Fibroblast of villous mesenchyme (primary cell): ENCODE results near the gene PPP1R26. TPM values are rescaled to one million over a fixed set of nuclear protein-coding genes. Genes with fewer than 3 reads are reported as not detected.
A peak's percentile ranks its signal among the peaks of the same experiment; 100 is the strongest.
"Not testable (repeated sequence)": the region's sequence is repeated elsewhere in the genome, so short reads cannot be mapped to it uniquely, and the experiment has no call there.

ENCODE experiments used
- DNase-seq: peaks from one replicate; pipeline ENCODE4 v3.0.0-alpha.2; 2010; ENCODE audit warnings: low read depth
- H3K4me3 ChIP-seq: 2 replicates; pipeline ENCODE4 v1.5.1; 2011; ENCODE audit warnings: low read depth, mild to moderate bottlenecking, low read length
- total RNA-seq: library from RNA; depleted of rRNA; stranded (reverse); fragments of >200 nt; gene quantifications from 2 replicates; pipeline ENCODE4 v1.2.3, GENCODE V29; 2012
- TF ChIP-seq, protein P1 (sequence below): IDR thresholded peaks from 2 replicates; pipeline ENCODE4 v1.5.1; 2012; ENCODE audit warnings: low read depth, mild to moderate bottlenecking, low read length; ENCODE audit not compliant: insufficient read depth

Gene PPP1R26
- total RNA-seq, 1 donor: 11.7 TPM

DNA sequence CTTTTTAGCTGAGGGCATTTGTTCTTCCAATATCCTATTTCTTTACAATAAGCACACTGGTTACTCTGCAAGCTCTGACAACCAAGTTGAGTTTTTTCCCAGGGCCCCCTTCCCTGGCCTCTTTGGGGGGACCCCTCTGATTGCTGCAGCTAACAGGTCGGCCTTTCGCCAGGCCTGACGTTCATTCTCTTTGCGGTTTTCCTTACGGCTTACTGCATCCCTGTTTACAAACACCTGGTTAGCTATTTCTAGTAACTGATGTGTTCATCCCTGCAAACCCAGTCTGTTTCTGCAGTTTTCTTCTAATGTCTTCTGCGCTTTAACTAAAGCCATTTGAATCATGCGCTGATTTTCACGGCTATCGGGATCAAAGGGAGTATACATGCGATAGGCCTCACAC lies 37.5 kb upstream of the PPP1R26 start:
- TF ChIP-seq, protein P1, sequence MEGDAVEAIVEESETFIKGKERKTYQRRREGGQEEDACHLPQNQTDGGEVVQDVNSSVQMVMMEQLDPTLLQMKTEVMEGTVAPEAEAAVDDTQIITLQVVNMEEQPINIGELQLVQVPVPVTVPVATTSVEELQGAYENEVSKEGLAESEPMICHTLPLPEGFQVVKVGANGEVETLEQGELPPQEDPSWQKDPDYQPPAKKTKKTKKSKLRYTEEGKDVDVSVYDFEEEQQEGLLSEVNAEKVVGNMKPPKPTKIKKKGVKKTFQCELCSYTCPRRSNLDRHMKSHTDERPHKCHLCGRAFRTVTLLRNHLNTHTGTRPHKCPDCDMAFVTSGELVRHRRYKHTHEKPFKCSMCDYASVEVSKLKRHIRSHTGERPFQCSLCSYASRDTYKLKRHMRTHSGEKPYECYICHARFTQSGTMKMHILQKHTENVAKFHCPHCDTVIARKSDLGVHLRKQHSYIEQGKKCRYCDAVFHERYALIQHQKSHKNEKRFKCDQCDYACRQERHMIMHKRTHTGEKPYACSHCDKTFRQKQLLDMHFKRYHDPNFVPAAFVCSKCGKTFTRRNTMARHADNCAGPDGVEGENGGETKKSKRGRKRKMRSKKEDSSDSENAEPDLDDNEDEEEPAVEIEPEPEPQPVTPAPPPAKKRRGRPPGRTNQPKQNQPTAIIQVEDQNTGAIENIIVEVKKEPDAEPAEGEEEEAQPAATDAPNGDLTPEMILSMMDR: no peak
- no peak overlapping the region for H3K4me3 ChIP-seq
- DNase-seq: peak; percentile 6

DNA sequence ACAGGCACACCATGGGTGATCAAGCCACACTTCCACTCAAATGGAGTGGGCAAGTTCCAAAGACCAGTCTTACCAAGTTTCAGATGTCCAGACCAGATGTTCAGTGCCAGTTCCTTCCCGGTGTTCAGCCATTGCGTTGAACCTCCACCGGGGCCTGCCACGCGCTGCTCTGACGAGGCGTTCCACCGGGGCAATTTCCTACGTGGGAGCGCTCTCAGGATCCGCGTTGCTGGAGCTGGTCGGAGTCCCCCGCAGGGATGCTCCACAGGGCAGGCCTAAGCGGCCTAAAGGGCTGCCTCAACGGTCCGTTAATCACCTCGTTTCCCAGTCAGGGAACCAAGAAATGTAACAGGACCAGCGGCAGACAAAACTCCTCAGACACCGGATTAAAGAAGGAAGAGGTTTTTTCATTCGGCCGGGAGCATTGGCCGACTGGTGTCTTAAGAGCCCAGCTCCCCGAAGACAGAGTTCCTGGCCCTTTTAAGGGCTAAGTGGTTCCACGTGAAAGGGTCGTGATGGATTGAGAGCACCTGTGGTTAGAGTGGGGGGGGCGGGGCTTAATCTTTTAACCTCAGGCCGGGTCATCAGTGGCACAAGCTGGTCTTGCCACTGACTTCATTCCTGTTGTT lies 35.7 kb upstream of the PPP1R26 start:
- H3K4me3 ChIP-seq: no peak overlapping the region
- DNase-seq: no peak
- TF ChIP-seq, protein P1: no peak

DNA sequence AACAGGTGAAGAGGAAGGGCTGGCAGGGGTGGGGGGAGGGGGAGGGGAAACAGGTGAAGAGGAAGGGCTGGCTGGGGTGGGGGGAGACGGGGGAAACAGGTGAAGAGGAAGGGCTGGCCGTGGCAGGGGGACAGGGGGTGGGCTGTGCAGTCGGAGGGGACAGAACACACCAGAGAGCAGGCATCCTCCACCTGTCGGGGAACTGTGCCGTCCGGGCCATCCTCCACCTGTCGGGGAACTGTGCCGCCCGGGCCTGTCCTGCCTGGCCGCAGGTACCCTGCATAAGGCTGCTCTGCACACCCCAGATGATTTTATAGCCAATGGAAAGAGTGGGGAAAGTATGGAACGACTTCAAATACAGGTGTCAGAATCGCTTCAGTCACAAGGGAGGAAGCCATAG lies 32.5 kb upstream of the PPP1R26 start:
- TF ChIP-seq, protein P1: no peak
- H3K4me3 ChIP-seq: no peak overlapping the region
- DNase-seq: no peak

DNA sequence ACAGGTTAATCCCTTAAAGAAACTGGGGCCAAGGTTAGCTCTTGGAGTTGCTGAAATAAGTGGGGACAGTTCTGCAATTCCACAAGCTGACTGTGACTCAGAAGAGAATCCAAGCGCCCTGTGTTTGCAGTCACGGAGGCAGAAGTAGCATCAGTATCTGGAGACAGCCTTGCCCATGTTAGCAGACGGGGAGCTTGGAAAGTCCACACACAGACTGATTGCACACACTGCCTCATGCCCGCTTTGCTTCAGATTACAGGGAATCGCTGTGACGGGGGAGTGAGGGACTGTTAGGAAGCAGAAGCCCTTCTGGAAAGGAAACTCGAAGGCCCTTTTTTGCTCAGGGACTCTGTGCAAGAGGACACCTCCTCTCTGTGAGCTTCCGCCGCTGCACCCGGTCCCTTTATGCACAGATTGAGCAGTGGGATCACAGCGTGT lies 30.9 kb upstream of the PPP1R26 start:
- no peak overlapping the region for H3K4me3 ChIP-seq
- DNase-seq: peak; percentile 8
- TF ChIP-seq, protein P1: no peak

- not testable (repeated sequence) for DNase-seq, H3K4me3 ChIP-seq
Measured at GRCh38 chr9:135449532-135449931, 30.1 kb upstream of the PPP1R26 start.

GRCh38 chr9:135450956-135451355 lies 28.6 kb upstream of the PPP1R26 start:
- no peak overlapping the region for H3K4me3 ChIP-seq
- TF ChIP-seq, protein P1: no peak

DNA sequence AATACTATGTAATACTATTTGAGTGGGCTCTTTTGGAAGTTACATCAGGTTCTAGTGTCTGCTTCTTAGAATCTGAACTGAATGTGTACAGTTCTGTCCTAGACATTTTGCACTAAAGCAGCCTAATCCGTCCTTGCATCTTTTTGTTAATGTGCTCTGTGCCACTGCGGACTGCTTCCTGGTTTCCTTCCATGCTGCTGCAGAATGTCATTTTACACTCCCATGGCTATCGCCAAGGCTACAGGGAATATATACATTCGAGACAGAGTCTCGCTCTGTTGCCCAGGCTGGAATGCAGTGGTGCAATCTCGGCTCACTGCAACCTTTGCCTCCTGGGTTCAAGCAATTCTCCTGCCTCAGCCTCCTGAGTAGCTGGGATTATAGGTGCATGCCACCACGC lies 27.7 kb upstream of the PPP1R26 start:
- DNase-seq, H3K4me3 ChIP-seq: not testable (repeated sequence)

More at GRCh38 chr9:135450956-135451355, 28.6 kb upstream of the PPP1R26 start:
- no peak for DNase-seq

DNA sequence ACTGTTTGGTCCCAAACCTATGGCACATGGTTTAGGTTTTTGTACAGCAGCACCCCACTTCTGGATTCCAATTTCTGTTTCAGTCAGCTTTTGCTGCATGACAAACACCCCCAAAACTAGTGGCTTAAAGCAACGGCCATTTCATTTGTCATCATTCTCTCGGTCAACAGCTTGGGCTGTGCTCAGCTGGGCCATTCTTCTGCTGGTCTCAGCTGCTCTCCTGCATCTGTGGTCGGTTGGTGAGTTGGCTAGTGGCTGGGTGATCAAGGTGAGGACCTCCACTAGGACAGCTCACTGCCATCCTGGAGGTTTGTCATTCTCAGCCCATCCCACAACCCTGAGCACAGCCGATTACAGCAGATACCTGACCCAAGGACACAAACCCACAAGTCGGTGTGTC lies 24.8 kb upstream of the PPP1R26 start:
- DNase-seq: no peak
- H3K4me3 ChIP-seq: no peak overlapping the region
- TF ChIP-seq, protein P1: no peak
